ENCODE data around the gene TTYH3. TPM values are rescaled to one million over a fixed set of nuclear protein-coding genes. Genes with fewer than 3 reads are reported as not detected.

Gene TTYH3
- total and polyA plus RNA-seq, 2 of the 13 experiments (the other 11 are each of a cell fraction or from before 2014, with no cell fraction given), result 26.3 to 50.0 TPM

DNA sequence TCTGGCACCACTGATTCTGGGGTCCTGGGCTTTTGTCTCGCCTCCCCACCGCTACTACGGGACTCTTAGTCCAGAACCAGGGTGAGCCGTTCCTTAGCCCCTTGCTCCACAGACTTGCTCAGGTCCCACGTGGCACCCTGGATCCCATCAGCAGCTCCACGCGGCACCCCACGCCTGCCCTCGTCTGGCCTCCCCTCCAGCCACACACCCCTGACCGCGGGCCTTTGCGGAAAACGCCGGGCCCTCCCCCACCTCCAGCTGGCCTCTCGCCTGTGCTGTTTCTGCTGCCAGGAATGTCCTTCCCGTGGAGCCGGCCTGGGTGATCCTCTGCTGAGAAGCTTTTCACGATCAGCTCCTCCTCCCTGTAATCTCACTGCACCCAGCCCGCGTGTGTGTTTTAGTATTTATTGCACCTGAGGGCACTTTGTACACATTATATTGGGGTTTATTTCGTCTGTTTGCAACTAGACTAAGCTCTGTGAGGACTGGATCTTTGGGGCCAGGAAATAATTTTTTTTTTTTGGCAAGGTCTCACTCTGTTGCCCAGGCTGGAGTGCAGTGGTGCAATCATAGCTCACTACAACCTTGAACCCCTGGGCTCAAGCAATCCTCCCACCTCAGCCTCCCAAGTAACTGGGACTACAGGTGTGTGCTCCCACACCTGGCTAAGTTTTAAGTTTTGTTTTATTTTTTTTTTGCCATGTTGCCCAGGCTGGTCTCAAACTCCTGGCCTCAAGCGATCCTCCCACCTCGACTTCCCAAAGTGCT, 10.5 kb upstream of the TTYH3 start (continued):
- TF ChIP-seq, protein P1, sequence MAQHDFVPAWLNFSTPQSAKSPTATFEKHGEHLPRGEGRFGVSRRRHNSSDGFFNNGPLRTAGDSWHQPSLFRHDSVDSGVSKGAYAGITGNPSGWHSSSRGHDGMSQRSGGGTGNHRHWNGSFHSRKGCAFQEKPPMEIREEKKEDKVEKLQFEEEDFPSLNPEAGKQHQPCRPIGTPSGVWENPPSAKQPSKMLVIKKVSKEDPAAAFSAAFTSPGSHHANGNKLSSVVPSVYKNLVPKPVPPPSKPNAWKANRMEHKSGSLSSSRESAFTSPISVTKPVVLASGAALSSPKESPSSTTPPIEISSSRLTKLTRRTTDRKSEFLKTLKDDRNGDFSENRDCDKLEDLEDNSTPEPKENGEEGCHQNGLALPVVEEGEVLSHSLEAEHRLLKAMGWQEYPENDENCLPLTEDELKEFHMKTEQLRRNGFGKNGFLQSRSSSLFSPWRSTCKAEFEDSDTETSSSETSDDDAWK (CRISPR knock-in tag; IDR thresholded peaks at IDR 0.05), result no peak
- no peak for TF ChIP-seq ZNF234 (CRISPR knock-in tag; conservative IDR thresholded peaks at IDR 0.05)
- TF ChIP-seq ZNF17 (CRISPR knock-in tag; IDR thresholded peaks at IDR 0.05), result no peak
- TF ChIP-seq POLR2AphosphoS5 (IDR thresholded peaks at IDR 0.05; ENCODE audit: low read depth, low read length), result no peak
- TF ChIP-seq MYC (CRISPR knock-in tag; IDR thresholded peaks at IDR 0.05; ENCODE audit: borderline replicate concordance), result peak; percentile 68; the same call in 1 of the 2 replicates
- 0 out of 2 replicates have a peak, but pooled peaks have one; percentile 73 for TF ChIP-seq ZNF816 (CRISPR knock-in tag; IDR thresholded peaks at IDR 0.05; ENCODE audit: borderline replicate concordance)
- peak; percentile 26; the same call in 1 of the 2 replicates for TF ChIP-seq UBTF (CRISPR knock-in tag; IDR thresholded peaks at IDR 0.05)
- peak; percentile 73; the same call in 1 of the 2 replicates for TF ChIP-seq MEF2D (CRISPR knock-in tag; IDR thresholded peaks at IDR 0.05)
- TF ChIP-seq ZFP36L1 (CRISPR knock-in tag; IDR thresholded peaks at IDR 0.05), result 0 out of 2 replicates have a peak, but pooled peaks have one; percentile 16
- peak; percentile 35 for TF ChIP-seq SRSF1 (optimal IDR thresholded peaks at IDR 0.05; ENCODE audit: low read depth, low read length)
- TF ChIP-seq PITX1 (CRISPR knock-in tag; IDR thresholded peaks at IDR 0.05), result peak; percentile 77; the same call in 1 of the 2 replicates
- TF ChIP-seq ZNF691 (CRISPR knock-in tag; IDR thresholded peaks at IDR 0.05; ENCODE audit: borderline replicate concordance, low read depth), result peak; percentile 48; the same call in 1 of the 2 replicates
- peak; percentile 24; the same call in 1 of the 2 replicates for TF ChIP-seq ZNF788 (CRISPR knock-in tag; IDR thresholded peaks at IDR 0.05; ENCODE audit: borderline replicate concordance)
- no peak for TF ChIP-seq MYNN (CRISPR knock-in tag; IDR thresholded peaks at IDR 0.05; ENCODE audit: low read depth)
- peak; percentile 51; the same call in 1 of the 2 replicates for TF ChIP-seq MXD1 (CRISPR knock-in tag; IDR thresholded peaks at IDR 0.05)
- no peak for TF ChIP-seq POGZ (CRISPR knock-in tag; IDR thresholded peaks at IDR 0.05)
- TF ChIP-seq TEAD3 (CRISPR knock-in tag; optimal IDR thresholded peaks at IDR 0.05; ENCODE audit: borderline replicate concordance), result peak; percentile 70
- peak; percentile 59; the same call in 1 of the 2 replicates for TF ChIP-seq AKAP8 (CRISPR knock-in tag; IDR thresholded peaks at IDR 0.05)
- TF ChIP-seq, protein P2, sequence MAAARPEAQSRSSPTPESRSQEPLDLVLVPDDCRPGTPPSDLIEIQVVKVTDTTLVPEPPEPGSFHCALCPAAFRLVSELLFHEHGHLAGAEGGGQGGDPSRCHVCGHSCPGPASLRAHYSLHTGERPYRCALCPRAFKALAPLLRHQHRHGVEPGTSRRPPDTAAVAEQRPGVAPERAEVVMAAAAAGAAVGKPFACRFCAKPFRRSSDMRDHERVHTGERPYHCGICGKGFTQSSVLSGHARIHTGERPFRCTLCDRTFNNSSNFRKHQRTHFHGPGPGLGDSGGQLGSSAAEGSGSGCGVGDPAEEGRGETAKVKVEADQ (CRISPR knock-in tag; IDR thresholded peaks at IDR 0.05; ENCODE audit: borderline replicate concordance), result no peak
- no peak for TF ChIP-seq ZNF18 (CRISPR knock-in tag; IDR thresholded peaks at IDR 0.05; ENCODE audit: insufficient replicate concordance)
- peak; percentile 24 for TF ChIP-seq HNRNPLL (IDR thresholded peaks at IDR 0.05; ENCODE audit: low read depth, low read length, poor library complexity, severe bottlenecking)

All from HepG2 (cell line).